Right atrium auricular region (tissue), 2 donors: ENCODE measurements around the gene TLCD4. TPM values are rescaled to one million over a fixed set of nuclear protein-coding genes. Genes with fewer than 3 reads are reported as not detected.

Experiments used
- DNase-seq: peaks from one replicate; pipeline ENCODE4 v3.0.0-alpha.2; 2019; ENCODE audit warnings: low spot score
- H3K27ac ChIP-seq, 2 donors: fragments of 200-600 bp; sonication (generic); 1 replicate in 1 of 2; 2 replicates in 1 of 2; pipeline ENCODE4 v1.5.1; 2016 to 2019
- H3K27me3 ChIP-seq, 2 donors: fragments of 200-600 bp; sonication (generic); one replicate each; pipeline versions ENCODE4 v1.5.1 to v1.6.0; 2017 to 2019
- H3K36me3 ChIP-seq: fragments of 200-600 bp; sonication (generic); one replicate; pipeline ENCODE4 v1.5.1; 2016
- H3K4me1 ChIP-seq, 2 donors: fragments of 200-600 bp; sonication (generic); one replicate each; pipeline versions ENCODE4 v1.5.1 to v1.6.0; 2017 to 2019
- H3K4me3 ChIP-seq, 2 donors: fragments of 200-600 bp; sonication (generic); 1 replicate in 1 of 2; 2 replicates in 1 of 2; pipeline ENCODE4 v1.5.1; 2017 to 2019; ENCODE audit warnings: mild to moderate bottlenecking in 1 of 2, moderate library complexity in 1 of 2
- H3K9me3 ChIP-seq, 2 donors: fragments of 200-600 bp; sonication (generic); one replicate each; pipeline ENCODE4 v1.5.1; 2019
- CTCF ChIP-seq, 2 donors: fragments of 200-600 bp; sonication (generic); IDR thresholded peaks; one replicate each; pipeline ENCODE4 v1.5.1; 2019; ENCODE audit warnings: antibody characterized with exemption in 2 of 2
- total RNA-seq, 2 donors: library from RNA; depleted of rRNA; stranded (reverse); fragments of >200 nt; gene quantifications; one replicate each; pipeline ENCODE4 v1.1.0, GENCODE V29; 2016

The TLCD4 gene
- total RNA-seq, 2 donors from 2014 or later: 33.6 to 42.3 TPM

- H3K4me1 ChIP-seq: peaks cover 0 to 8% of the 10 kb centered on the region in 2 donors
- no peaks in the 10 kb centered on the region for H3K36me3 ChIP-seq
- no peak for DNase-seq
- TF ChIP-seq CTCF (IDR thresholded peaks at IDR 0.05): no peak
- no peaks in the 10 kb centered on the region for H3K9me3 ChIP-seq
- H3K27ac ChIP-seq: peak overlapping the region; percentile 87 to 90
- H3K4me3 ChIP-seq: peak overlapping the region; percentile 66 to 68
- no peaks in the 10 kb centered on the region for H3K27me3 ChIP-seq
Observed at GRCh38 chr1:95072117-95072516, 45.0 kb upstream of the TLCD4 start.

GRCh38 chr1:95072532-95073419, 44.4 kb upstream of the TLCD4 start, which contains the start of gene ALG14:
Gene ALG14 (minus strand): TSS chr1:95072951. CDS start chr1:95072898, 53 bp downstream.
- Histone ChIP-seq H3K27me3 (no peaks in the 10 kb centered on the region), H3K4me1 (peaks cover 0 to 8% of the 10 kb centered on the region in 2 donors), H3K4me3 (peak within 1 kb of the TSS; percentile 66 to 68), H3K9me3 (no peaks in the 10 kb centered on the region), H3K27ac (peak within 1 kb of the TSS; percentile 87 to 90), H3K36me3 (no peaks in the 10 kb centered on the region)
- DNase-seq: peak; percentile 95
- no peak for TF ChIP-seq CTCF (IDR thresholded peaks at IDR 0.05)

- peak overlapping the region; percentile 87 to 90 for H3K27ac ChIP-seq
- no peak for TF ChIP-seq CTCF (IDR thresholded peaks at IDR 0.05)
- H3K36me3 ChIP-seq: no peaks in the 10 kb centered on the region
- peaks cover 0 to 8% of the 10 kb centered on the region in 2 donors for H3K4me1 ChIP-seq
- no peaks in the 10 kb centered on the region for H3K9me3 ChIP-seq
- no peak for DNase-seq
- no peaks in the 10 kb centered on the region for H3K27me3 ChIP-seq
- H3K4me3 ChIP-seq: peak overlapping the region; percentile 66 to 68
Observed at GRCh38 chr1:95073446-95073845, 43.7 kb upstream of the TLCD4 start.

GRCh38 chr1:95076034-95076433, 41.1 kb upstream of the TLCD4 start:
- Histone ChIP-seq H3K27ac (no peak overlapping the region), H3K4me3 (no peak overlapping the region), H3K4me1 (peaks cover 0 to 8% of the 10 kb centered on the region in 2 donors), H3K27me3 (no peaks in the 10 kb centered on the region), H3K36me3 (no peaks in the 10 kb centered on the region), H3K9me3 (no peaks in the 10 kb centered on the region)
- no peak for DNase-seq
- no peak for TF ChIP-seq CTCF (IDR thresholded peaks at IDR 0.05)

GRCh38 chr1:95080446-95080845, 36.7 kb upstream of the TLCD4 start:
- TF ChIP-seq CTCF (IDR thresholded peaks at IDR 0.05): no peak
- no peak for DNase-seq
- H3K4me3 ChIP-seq: no peak overlapping the region
- H3K27me3 ChIP-seq: no peaks in the 10 kb centered on the region
- no peak overlapping the region for H3K27ac ChIP-seq
- H3K9me3 ChIP-seq: no peaks in the 10 kb centered on the region
- H3K4me1 ChIP-seq: no peaks in the 10 kb centered on the region
- no peaks in the 10 kb centered on the region for H3K36me3 ChIP-seq
